ENCODE measurements around the gene UPB1. TPM values are rescaled to one million over a fixed set of nuclear protein-coding genes. Genes with fewer than 3 reads are reported as not detected.

The UPB1 gene
- total RNA-seq, 1 experiment from 2014 or later, result 0.09 TPM

- TF ChIP-seq PREB (CRISPR knock-in tag; IDR thresholded peaks at IDR 0.05; ENCODE audit: borderline replicate concordance), result no peak
- TF ChIP-seq ETV6 (CRISPR knock-in tag; IDR thresholded peaks at IDR 0.05), result no peak
- no peak for TF ChIP-seq JAZF1 (CRISPR knock-in tag; IDR thresholded peaks at IDR 0.05)
- TF ChIP-seq ZNF232 (CRISPR knock-in tag; IDR thresholded peaks at IDR 0.05), result no peak
- TF ChIP-seq TEAD4 (CRISPR knock-in tag; IDR thresholded peaks at IDR 0.05), result no peak
These were observed 28.3 kb upstream of the UPB1 start (continued) for GRCh38 chr22:24466716-24467328.

- POLR2A ChIA-PET, result interaction anchor here (0.6 kb wide), 1 partner anchor 323 kb away, joined by 3 read pairs; no protein-coding TSS in a partner anchor
- peak overlapping the region; percentile 14; the same call in 1 of the 2 replicates for H3K27ac Mint-ChIP-seq
- no peaks in the 10 kb centered on the region for H3K27me3 Mint-ChIP-seq (ENCODE audit: low read depth)
- H3K4me3 Mint-ChIP-seq, result no peak overlapping the region
- no peak for DNase-seq (ENCODE audit: low spot score)
- no peaks in the 10 kb centered on the region for H3K9me3 Mint-ChIP-seq
- TF ChIP-seq SMAD3 (CRISPR knock-in tag; IDR thresholded peaks at IDR 0.05; ENCODE audit: borderline replicate concordance) (no peak), CREM (CRISPR knock-in tag; IDR thresholded peaks at IDR 0.05) (no peak), ZNF232 (CRISPR knock-in tag; IDR thresholded peaks at IDR 0.05) (no peak), ZNF138 (CRISPR knock-in tag; conservative IDR thresholded peaks at IDR 0.05) (no peak), JUN (CRISPR knock-in tag; IDR thresholded peaks at IDR 0.05) (no peak), NR2C2 (CRISPR knock-in tag; IDR thresholded peaks at IDR 0.05) (no peak), EMX1 (CRISPR knock-in tag; IDR thresholded peaks at IDR 0.05) (no peak), ELF4 (CRISPR knock-in tag; IDR thresholded peaks at IDR 0.05; ENCODE audit: low read depth) (no peak)
- no peak for ATAC-seq
- H3K36me3 Mint-ChIP-seq, result no peaks in the 10 kb centered on the region
- CTCF ChIA-PET, result interaction anchor here (1.0 to 2.3 kb wide), 2 partner anchors 36 to 46 kb away, joined by 5 to 9 read pairs; no protein-coding TSS in a partner anchor
- peaks cover 13% of the 10 kb centered on the region for H3K4me1 Mint-ChIP-seq
These were observed 27.8 kb upstream of the UPB1 start for GRCh38 chr22:24467340-24467739.

- peaks cover 9% of the 10 kb centered on the region for H3K4me1 Mint-ChIP-seq
- H3K4me3 Mint-ChIP-seq, result no peak overlapping the region
- TF ChIP-seq E2F4 (CRISPR knock-in tag; IDR thresholded peaks at IDR 0.05; ENCODE audit: borderline replicate concordance, low read depth), result no peak
- no peak for TF ChIP-seq FOXJ3 (CRISPR knock-in tag; IDR thresholded peaks at IDR 0.05; ENCODE audit: borderline replicate concordance)
- DNase-seq (ENCODE audit: low spot score) (no peak), ATAC-seq (no peak)
- H3K27ac Mint-ChIP-seq, result no peak overlapping the region
- H3K27me3 Mint-ChIP-seq (ENCODE audit: low read depth), result no peaks in the 10 kb centered on the region
- peaks cover 3% of the 10 kb centered on the region; the same call in 1 of the 2 replicates for H3K36me3 Mint-ChIP-seq
- ChIA-PET POLR2A (no interaction called here), CTCF (interaction anchor here (1.0 kb wide), 1 partner anchor 50 kb away, joined by 3 read pairs; no protein-coding TSS in a partner anchor)
- H3K9me3 Mint-ChIP-seq, result peaks cover 8% of the 10 kb centered on the region
These were observed 23.6 kb upstream of the UPB1 start for GRCh38 chr22:24471570-24471969.

GRCh38 chr22:24473284-24473683, 21.8 kb upstream of the UPB1 start:
- no peak overlapping the region for H3K4me3 Mint-ChIP-seq
- ChIA-PET CTCF (no interaction called here), POLR2A (no interaction called here)
- TF ChIP-seq EMX1 (CRISPR knock-in tag; IDR thresholded peaks at IDR 0.05) (no peak), ZNF232 (CRISPR knock-in tag; IDR thresholded peaks at IDR 0.05) (no peak), ETV6 (CRISPR knock-in tag; IDR thresholded peaks at IDR 0.05) (no peak)
- no peaks in the 10 kb centered on the region for H3K27me3 Mint-ChIP-seq (ENCODE audit: low read depth)
- H3K27ac Mint-ChIP-seq, result no peak overlapping the region
- H3K9me3 Mint-ChIP-seq, result peaks cover 8% of the 10 kb centered on the region
- no peak for ATAC-seq
- peaks cover 3% of the 10 kb centered on the region; the same call in 1 of the 2 replicates for H3K36me3 Mint-ChIP-seq
- H3K4me1 Mint-ChIP-seq, result no peaks in the 10 kb centered on the region
- no peak for DNase-seq (ENCODE audit: low spot score)

GRCh38 chr22:24474221-24474620, 20.9 kb upstream of the UPB1 start:
- no peak for ATAC-seq
- Mint-ChIP-seq H3K27ac (no peak overlapping the region; the same call in 1 of the 2 replicates), H3K4me1 (no peaks in the 10 kb centered on the region), H3K9me3 (peaks cover 8% of the 10 kb centered on the region), H3K4me3 (no peak overlapping the region), H3K27me3 (ENCODE audit: low read depth) (no peaks in the 10 kb centered on the region), H3K36me3 (peaks cover 3% of the 10 kb centered on the region; the same call in 1 of the 2 replicates)
- ChIA-PET POLR2A (no interaction called here), CTCF (interaction anchor here (0.7 to 1.5 kb wide), 3 partner anchors 13 to 53 kb away, joined by 3 to 4 read pairs (median 4); no protein-coding TSS in a partner anchor)
- DNase-seq (ENCODE audit: low spot score), result no peak
- TF ChIP-seq CREB1 (CRISPR knock-in tag; IDR thresholded peaks at IDR 0.05) (no peak), SMAD4 (CRISPR knock-in tag; IDR thresholded peaks at IDR 0.05) (no peak), ELF4 (CRISPR knock-in tag; IDR thresholded peaks at IDR 0.05; ENCODE audit: low read depth) (no peak), ZNF317 (CRISPR knock-in tag; IDR thresholded peaks at IDR 0.05; ENCODE audit: borderline replicate concordance, low read depth) (no peak), GRHL2 (CRISPR knock-in tag; IDR thresholded peaks at IDR 0.05; ENCODE audit: insufficient replicate concordance, severe bottlenecking) (no peak), ZNF423 (CRISPR knock-in tag; IDR thresholded peaks at IDR 0.05) (no peak), TEAD1 (CRISPR knock-in tag; IDR thresholded peaks at IDR 0.05) (no peak), MXD4 (CRISPR knock-in tag; IDR thresholded peaks at IDR 0.05; ENCODE audit: borderline replicate concordance) (no peak), GABPB1 (CRISPR knock-in tag; IDR thresholded peaks at IDR 0.05) (no peak), USF1 (CRISPR knock-in tag; IDR thresholded peaks at IDR 0.05) (no peak), ZBTB21 (CRISPR knock-in tag; IDR thresholded peaks at IDR 0.05; ENCODE audit: borderline replicate concordance) (no peak), ZNF263 (CRISPR knock-in tag; IDR thresholded peaks at IDR 0.05; ENCODE audit: low read depth) (no peak)

Measured in WTC11 (cell line).